CD4-positive, alpha-beta T cell treated with Interleukin-4 for 1 hour (primary cell): Measurements from ENCODE around the gene SCAPER.

Experiments
- DNase-seq, 2 donors: peaks; one replicate each; pipeline ENCODE4 v3.0.0-alpha.2; 2020 to 2022

Gene SCAPER, protein sequence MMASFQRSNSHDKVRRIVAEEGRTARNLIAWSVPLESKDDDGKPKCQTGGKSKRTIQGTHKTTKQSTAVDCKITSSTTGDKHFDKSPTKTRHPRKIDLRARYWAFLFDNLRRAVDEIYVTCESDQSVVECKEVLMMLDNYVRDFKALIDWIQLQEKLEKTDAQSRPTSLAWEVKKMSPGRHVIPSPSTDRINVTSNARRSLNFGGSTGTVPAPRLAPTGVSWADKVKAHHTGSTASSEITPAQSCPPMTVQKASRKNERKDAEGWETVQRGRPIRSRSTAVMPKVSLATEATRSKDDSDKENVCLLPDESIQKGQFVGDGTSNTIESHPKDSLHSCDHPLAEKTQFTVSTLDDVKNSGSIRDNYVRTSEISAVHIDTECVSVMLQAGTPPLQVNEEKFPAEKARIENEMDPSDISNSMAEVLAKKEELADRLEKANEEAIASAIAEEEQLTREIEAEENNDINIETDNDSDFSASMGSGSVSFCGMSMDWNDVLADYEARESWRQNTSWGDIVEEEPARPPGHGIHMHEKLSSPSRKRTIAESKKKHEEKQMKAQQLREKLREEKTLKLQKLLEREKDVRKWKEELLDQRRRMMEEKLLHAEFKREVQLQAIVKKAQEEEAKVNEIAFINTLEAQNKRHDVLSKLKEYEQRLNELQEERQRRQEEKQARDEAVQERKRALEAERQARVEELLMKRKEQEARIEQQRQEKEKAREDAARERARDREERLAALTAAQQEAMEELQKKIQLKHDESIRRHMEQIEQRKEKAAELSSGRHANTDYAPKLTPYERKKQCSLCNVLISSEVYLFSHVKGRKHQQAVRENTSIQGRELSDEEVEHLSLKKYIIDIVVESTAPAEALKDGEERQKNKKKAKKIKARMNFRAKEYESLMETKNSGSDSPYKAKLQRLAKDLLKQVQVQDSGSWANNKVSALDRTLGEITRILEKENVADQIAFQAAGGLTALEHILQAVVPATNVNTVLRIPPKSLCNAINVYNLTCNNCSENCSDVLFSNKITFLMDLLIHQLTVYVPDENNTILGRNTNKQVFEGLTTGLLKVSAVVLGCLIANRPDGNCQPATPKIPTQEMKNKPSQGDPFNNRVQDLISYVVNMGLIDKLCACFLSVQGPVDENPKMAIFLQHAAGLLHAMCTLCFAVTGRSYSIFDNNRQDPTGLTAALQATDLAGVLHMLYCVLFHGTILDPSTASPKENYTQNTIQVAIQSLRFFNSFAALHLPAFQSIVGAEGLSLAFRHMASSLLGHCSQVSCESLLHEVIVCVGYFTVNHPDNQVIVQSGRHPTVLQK (N-terminal part only)

DNA sequence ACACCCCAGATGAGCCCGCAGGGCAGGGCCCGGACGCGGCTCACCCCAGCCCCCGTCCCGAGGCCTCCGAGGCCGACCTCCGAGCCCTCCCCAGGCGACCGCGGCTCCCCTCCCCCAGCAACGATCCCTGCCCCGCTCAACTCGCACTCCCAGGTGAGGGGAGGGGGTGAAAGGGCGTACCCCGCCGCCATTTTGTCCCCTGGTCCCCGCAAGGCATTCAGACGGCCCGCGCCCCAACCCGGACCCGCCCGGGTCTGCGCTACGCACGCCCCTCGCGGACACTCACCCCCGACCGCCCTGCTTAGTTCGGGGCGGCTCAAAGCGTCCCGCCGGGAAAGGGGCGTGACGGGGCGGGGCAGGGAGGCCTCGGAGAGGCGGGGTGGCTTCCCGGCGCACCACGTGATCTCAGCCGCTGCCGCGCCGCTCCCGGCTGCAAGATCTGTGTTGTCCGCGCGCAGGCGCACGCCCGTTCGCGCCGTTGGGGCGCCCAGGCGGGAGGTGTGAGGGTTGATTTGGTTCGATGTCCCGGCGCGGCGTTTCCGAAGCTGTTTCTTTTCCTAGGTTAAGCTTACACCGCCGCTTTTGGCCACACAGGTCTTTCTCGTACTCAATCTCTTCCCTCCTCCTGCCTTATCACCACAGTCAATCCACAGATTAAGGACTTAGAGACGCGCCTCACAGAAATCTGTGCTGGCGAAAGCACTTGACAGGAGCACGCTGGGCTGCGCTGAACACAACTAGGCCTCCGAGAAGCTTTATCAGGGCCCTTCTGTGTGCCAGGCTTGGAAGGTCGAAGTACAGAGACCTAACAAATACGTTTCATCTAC, at the start of gene SCAPER:
TSS of gene SCAPER (minus strand) at position 328 of the 827 bp plus-strand sequence. CDS start 21,523 bp downstream, outside the sequence.
- peak; percentile 92 for DNase-seq

DNA sequence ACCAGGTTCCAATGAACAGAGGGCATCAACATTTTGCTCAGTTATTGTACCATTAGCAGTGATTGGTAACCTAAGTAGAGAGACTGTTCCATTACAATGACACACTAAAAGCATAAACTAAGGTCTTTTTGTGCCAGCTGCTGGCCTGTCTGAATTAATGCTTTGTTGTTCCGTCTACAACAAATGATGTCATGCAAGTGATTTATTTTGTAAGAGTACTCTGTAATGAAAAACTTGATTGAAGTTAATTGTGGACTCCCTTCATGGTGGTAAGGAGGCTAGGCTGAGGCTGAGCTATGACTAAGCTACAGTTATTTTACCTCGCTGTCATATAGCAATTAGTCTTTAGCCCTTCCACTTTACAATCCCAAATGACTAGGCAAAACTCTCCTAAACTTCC, 49.6 kb upstream of the SCAPER start:
- no peak for DNase-seq

DNA sequence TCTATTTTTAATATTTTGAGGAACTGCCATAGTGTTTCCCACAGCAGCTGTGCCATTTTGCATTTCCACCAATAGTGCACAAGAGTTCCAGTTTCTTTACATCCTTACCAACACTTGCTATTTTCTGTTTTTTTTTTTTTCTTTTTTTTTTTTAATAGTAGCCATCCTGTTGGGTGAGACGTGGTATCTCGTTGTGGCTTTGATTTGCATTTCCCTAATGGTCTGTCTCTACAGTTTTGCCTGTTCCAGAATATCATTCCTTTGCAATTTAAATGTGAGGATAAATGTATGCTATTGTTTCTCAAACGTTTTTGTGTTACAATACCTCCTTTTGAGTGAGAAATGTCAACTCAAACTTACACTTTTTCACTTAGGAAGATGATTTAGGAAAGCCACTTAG, 48.8 kb upstream of the SCAPER start:
- no peak for DNase-seq

DNA sequence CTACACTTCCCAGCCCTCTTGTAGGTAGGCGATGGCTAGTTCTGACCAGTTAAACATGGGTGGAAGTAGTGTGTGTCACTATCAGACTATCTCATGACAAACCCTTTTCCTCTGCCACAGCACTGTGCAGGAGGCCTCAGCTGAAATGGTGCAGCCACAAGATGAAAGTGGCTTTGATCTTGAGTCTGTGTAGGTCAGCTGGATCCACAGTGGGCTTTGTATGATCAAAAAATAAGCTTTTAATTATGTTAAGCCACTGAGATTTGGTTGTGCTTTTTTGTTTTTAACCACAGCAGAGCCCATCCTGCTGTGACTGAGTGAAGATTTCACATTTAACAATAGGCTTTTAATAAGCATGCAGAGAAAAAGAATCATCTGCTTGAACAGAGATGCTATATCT, 46.1 kb upstream of the SCAPER start:
- no peak for DNase-seq

DNA sequence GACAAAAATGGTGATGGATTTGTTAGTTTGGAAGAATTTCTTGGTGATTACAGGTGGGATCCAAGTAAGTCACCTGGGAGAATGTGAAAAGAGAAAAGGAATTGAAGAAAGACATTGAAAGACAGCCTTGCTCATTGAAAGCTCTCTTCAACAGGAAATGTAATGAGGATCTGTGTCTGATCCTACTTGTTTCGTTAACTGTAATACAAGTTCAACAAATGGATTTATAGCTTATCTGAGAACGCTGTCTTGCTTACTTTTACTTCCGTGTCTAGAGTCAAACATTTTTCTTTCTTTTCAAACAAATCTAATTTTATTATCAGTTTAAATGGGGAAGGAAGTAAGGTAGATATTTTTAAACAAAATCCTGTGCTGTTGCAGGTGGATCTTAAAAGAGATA, 42.3 kb upstream of the SCAPER start:
- no peak for DNase-seq

DNA sequence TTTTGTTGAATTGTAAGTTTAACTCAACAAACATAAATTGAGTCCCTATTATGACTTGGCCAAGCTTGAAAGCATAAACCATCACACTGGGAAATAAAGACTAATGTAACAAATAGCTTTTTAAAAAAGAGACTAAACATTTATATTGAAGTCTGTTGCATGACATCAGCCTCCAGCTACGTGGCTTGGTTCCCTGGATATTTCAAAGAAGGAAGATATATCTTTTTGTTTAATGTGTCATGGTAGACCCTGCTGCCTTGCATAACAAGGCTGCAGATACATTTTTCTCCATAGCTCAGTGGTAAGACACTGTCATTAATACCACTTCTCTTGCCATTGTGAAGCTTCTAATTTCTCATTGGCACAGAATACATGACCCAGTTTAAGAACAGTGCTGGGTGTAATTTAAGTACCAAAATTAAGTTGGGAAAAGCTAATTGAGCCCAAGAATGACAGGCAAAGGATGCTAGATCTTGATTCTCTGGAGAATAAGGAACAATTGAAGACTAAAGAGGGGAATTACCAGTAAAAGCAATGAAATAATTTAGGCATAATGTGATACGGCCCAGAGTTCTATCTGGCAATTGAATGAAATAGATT, 40.5 kb upstream of the SCAPER start:
- no peak for DNase-seq

DNA sequence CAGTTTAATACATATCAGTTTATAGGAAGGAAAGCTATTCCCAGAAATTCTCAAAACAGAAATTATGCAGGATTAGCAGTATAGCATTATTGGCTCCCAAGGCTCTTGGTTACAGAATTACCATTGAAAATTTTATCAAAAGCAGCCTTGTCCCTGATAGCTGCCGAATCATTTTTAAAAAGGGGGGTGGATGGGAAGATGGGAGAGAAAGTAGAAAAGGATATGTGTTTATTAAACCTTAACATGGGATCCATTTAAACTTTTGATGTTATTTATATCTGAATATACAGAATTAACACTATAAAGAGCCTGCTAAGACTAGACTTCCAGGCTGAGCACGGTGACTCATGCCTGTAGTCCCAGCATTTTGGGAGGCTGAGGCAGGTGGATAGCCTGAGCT, 37.2 kb upstream of the SCAPER start:
- DNase-seq: no peak

DNA sequence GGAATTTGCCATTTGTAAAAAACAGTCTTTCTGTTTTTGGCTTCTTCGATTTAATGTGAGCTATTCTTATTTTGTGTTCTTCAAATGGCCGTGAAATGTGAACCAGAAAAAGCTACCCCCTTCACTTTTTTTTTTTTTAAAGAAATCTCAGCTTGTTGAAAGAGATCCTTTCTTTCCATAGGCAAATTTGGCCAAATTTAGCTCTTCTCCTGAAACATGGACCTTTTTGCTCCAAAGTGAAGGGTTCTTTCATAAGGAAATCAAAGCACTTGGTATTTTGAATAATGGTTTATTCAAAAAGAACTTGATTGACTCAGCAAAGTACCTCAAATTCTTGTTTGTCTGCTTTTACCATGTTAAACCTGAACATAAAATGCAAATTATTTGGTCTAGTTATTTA, 36.5 kb upstream of the SCAPER start:
- DNase-seq: no peak

DNA sequence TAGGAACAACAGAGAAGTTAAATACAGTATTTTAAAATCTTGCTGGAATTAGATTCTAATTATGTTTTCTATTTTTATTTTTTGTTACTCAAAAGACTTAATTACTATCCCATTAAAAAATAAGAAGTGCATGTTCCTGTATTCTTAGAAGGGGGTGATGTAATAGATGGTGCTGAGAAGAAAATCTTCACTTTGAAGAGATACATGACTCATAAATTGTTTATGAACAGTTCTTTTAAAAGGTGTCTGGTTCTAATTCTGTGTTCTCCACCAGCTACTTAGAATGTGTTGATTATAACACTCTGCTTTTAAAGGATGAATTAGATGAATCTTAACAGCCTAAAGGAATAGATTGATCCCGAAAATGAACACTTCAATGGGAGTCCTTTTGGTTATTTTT, 34.6 kb upstream of the SCAPER start:
- no peak for DNase-seq

DNA sequence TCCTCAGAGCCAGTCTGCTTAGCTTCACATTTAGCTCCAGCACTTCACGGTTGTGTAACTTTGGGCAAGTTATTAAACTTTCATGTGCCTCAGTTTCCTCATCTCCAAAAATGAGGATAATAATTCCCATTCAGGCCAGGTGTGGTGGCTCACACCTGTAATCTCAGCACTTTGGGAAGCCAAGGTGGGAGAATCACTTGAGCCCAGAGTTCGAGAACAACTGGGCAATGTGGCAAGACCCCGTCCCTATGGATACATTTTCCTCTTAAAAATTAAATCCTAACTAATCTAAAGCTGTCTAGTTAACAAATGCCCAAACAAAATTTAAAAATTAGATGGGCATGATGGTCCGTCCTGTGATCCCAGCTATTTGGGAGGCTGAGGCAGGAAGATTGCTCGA, 33.6 kb upstream of the SCAPER start:
- DNase-seq: no peak

DNA sequence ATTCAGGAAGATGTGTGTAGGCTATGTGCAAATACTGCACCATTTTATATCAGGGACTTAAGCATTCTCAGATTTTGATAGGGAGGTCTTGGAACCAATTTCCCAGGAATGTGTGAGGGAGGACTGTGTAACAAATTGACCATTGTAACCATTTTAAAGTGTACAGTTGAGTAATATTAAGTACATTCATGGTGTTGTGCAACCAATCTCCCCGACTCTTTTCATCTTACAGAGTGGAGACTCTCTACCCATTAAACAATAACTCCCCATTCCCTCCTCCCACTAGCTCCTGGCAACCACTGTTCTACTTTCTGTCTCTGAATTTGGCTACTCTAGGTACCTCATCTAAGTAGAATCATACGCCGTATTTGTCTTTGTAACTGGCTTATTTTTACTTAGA, 31.5 kb upstream of the SCAPER start:
- DNase-seq: no peak

DNA sequence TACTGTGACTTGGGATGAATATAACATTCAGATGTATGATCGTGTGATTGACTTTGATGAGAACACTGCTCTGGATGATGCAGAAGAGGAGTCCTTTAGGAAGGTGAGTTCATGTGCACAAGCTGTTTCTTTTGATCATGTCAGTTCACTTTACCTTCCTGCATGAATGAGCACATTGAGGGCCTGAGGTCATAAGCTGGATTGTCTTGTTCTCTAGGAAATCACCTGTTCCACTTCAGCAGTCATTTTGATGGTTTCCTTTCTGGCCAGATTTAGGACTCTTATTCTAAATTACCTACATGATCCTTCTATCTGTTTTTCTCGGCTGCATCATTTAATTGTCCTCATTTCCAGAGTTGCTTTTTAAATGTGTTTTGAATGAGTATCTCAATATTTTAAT, 30.5 kb upstream of the SCAPER start:
- peak in 1 of 2 donors; percentile 34 for DNase-seq

DNA sequence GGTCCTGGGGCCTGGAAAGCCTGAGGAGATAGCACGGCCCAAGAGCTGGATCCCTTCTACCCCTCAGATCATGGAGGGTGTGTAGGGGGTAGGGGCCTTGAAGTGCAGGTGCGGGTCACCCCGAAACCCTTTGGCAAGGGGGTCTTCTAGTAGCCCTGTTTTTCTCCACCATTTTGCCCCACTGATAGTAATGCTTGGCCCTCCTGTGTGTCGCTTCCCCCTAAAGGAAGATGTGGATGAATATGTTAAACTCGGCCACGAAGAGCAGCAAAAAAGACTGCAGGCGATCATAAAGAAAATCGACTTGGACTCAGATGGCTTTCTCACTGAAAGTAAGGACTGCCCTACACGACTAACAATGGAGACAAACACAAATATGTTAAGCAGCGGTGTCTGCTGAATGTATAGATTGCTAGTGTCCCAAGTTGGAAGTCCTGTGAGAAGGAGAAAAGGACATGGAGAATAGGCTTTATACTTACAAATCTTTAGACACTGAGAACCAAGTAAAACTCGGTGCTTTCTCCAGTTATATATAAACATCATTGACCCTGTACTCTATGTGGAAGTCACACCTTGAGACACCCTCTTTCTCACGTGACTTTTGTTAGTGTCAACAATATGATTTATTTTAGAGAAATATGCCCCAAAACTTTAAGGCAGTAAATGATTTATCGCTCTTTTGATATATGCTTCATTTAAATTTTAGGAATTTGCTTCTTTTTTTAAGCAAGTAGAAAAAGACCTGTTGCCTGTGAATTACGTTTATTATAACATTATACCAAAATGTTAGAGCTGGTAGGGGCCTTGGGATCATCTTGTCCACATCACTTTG, 27.2 kb upstream of the SCAPER start:
- peak in 1 of 2 donors; percentile 4 for DNase-seq

DNA sequence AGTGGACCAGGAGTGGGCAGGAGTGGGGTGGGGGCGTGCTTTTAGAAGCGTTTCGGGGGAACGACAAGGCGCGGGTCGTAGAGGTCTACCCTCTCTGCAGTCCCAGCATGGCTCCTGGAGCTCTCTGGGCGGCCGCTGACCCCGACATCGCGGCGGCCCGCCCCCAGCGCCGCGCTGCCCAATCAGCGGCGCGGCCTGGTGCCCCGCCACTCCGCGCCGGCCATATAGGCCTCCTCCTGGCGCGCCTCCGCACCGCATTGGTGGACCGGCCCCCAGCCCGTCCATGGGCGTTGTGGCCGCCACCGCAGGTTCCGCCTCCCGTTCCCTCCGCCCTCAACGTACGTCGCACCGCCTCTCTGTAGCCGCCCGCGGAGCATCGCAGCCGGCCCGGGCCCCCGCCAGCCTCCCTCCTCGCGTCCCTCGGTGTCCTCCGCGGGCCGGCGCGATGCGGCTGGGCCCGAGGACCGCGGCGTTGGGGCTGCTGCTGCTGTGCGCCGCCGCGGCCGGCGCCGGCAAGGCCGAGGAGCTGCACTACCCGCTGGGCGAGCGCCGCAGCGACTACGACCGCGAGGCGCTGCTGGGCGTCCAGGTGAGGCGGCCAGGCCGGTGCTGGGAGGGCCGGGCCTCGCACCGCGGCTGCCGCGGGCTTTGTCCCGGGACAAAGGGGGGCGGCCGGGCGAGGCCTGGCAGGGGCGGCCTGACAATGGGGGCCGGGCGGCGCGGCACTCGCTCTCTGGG, 26.4 kb upstream of the SCAPER start, which contains the start of gene RCN2:
TSS of gene RCN2 (plus strand) at position 353 of the 738 bp plus-strand sequence. CDS start at position 446, 93 bp downstream.
- peak; percentile 92 for DNase-seq

DNA sequence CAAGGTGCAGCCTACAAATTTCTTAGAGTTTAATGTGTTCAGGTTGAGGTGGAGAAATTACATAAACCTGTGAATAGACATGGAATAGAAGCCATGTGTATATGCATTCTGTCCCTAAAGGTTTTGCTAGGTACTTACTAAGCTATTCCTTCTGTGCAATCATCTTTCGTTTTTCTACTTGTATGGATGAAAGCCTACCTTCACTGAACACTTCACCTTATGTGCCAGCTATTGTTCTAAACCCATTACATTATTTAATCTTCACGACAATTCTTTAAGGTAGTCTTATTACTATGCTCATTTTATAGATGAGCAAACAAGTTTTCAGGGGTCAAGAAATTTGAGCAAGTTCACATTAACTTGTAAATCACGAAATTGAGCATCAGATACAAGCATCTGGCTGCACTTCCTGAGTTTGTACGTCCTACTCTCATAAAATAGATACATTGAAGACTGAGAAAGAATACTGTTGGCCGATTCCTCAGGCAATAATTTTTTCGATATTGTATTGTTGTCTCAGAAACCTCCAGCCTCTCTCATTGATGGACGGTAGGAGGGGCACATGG, 25.8 kb upstream of the SCAPER start:
- peak in 1 of 2 donors; percentile 3 for DNase-seq

DNA sequence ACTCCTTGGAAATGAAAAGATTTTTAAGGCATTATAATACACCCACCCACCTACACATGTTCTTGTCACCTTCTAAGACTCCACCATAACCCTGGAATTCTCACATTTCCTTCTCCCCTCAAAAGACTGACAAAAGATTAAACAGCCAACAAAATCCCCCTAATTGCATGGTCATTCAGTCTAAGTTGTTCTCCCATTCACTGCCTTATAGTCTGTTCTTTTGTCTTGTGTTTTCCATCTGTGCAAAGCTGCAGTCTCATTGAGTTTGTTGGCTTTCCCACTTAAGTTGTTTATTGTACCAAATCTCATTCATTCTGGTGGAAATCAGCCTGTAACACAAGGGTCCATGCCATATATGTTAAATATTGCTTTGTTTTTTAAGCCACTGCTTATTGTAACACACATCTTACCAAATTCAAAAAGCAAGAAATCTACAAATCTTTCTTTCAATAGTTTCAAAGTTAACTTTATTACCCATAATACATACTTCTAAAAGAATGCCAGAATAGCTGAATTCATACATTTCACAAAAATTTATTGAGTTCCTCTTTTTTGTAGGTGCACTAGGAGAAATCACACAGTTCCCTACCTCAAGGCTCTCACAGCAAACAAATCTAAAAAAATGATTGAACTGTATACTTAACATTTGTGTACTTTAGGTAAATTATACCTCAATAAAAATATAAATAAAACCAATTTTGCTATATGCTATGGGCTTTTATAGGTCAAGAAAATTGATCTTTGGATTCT, 24.0 kb upstream of the SCAPER start:
- no peak for DNase-seq

DNA sequence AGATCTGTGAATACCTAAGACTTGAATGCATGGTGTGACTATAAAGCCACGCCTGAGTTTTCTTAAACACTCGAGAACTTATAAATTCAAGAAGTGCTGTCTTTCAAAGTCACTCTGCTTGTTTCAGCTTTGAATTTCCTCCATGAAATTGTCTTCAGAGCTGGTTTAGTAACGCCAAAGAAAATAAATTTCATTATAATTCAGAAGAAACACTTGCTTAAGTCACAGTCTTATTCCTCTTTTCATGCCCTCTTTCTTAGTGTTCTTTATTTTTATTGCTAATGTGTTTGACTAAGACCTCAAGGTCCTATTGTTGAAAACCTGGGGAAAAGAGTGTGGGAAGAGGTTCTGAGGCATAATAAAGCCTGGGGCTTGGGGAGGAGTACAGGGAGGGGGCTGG, 23.1 kb upstream of the SCAPER start:
- DNase-seq: no peak

DNA sequence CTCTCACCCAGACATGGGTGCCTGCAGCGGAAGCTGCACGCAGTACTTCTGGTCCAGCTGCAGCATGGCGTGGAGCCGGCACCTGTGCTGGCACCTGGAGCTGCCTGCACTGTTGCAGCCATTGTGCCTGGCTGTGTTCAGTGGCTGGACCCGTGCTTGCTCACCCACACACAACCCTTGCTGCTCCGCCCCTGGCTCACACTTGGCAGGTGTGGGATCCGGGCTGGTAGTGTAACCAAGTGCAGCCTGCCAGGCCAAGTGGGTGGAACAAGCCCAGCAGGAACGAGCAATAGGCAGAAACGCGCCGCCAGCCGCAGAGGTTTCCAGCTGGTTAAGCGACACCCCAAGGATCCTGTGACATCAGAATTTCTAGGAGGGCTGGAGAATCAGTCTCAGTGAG, 11.2 kb upstream of the SCAPER start:
- no peak for DNase-seq

DNA sequence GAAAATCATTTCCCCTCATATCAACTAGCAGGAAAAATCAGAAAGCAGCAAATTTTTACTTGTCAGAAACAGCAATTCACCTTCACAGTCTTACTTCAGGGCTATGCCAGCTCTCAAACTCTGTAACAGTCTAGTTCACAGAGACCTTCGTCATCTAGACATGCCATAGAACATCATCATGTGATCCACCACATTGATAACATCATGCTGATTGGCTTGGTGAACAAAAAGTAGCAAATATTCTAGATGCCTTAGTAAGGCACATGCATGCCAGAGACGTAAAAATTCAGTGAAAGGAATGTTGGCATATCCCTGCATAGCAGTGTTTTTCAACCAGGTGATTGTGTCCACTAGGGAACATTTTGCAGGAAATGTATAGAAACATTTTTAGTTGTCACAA, 8.6 kb upstream of the SCAPER start:
- DNase-seq: no peak
